HEK293 (cell line): ENCODE results near the gene MATN1.
A peak's percentile ranks its signal among the peaks of the same experiment; 100 is the strongest.

Experiments used
- CTCF ChIA-PET: fragments of 350-600 bp; formaldehyde crosslinking; extraction: SDS; loops from one replicate; lab custom pipeline; 2021; ENCODE audit warnings: antibody characterized with exemption; lab: Yijun Ruan, JAX
- POLR2A ChIA-PET: fragments of 300-600 bp; formaldehyde crosslinking; extraction: SDS; loops from one replicate; lab custom pipeline; 2020; ENCODE audit warnings: antibody characterized with exemption, inconsistent platforms; lab: Yijun Ruan, JAX
- H3K27ac ChIP-seq: fragments of 200-500 bp; sonication (Bioruptor generic); 2 replicates; pipeline ENCODE4 v1.5.1; 2014; ENCODE audit warnings: low read depth, low read length, control low read depth, inconsistent platforms; ENCODE audit errors: extremely low read depth
- H3K36me3 ChIP-seq, 2 experiments: fragments of 200-500 bp in 1 of 2; sonication (Bioruptor generic) in 1 of 2; 1 replicate in 1 of 2; 2 replicates in 1 of 2; pipeline ENCODE4 v1.5.1; 2014 to 2017; ENCODE audit warnings: inconsistent platforms in 2 of 2, low read length in 2 of 2; ENCODE audit not compliant: control insufficient read depth in 2 of 2, insufficient read depth in 1 of 2
- H3K4me1 ChIP-seq: fragments of 200-500 bp; sonication (Bioruptor generic); 2 replicates; pipeline ENCODE4 v1.5.1; 2014; ENCODE audit warnings: mild to moderate bottlenecking, low read length, inconsistent platforms; ENCODE audit not compliant: control insufficient read depth, insufficient read depth
- H3K4me3 ChIP-seq: 2 replicates; pipeline ENCODE4 v1.5.1; 2011; ENCODE audit warnings: low read depth, mild to moderate bottlenecking, control low read depth, low read length, moderate library complexity
- H3K9me3 ChIP-seq: fragments of 200-500 bp; sonication (Bioruptor generic); 2 replicates; pipeline ENCODE4 v1.5.1; 2014; ENCODE audit warnings: low read depth, low read length, inconsistent platforms; ENCODE audit not compliant: control insufficient read depth, insufficient read depth
- EGR2 ChIP-seq: fragments of 450-650 bp; formaldehyde crosslinking; IDR thresholded peaks from 2 replicates; pipeline ENCODE4 v1.5.1; 2016; ENCODE audit warnings: low read depth, missing biosample characterization, missing genetic modification characterization
- GLIS1 ChIP-seq: fragments of 450-650 bp; formaldehyde crosslinking; IDR thresholded peaks from 2 replicates; pipeline ENCODE4 v1.5.1; 2016; ENCODE audit warnings: missing biosample characterization, missing genetic modification characterization
- GLIS2 ChIP-seq: fragments of 450-650 bp; formaldehyde crosslinking; IDR thresholded peaks from 2 replicates; pipeline ENCODE4 v1.5.1; 2016; ENCODE audit warnings: missing biosample characterization, missing genetic modification characterization
- KLF8 ChIP-seq: fragments of 450-650 bp; formaldehyde crosslinking; IDR thresholded peaks from 2 replicates; pipeline ENCODE4 v1.5.1; 2016; ENCODE audit warnings: missing biosample characterization, missing genetic modification characterization
- REPIN1 ChIP-seq: fragments of 450-650 bp; formaldehyde crosslinking; IDR thresholded peaks from 2 replicates; pipeline ENCODE4 v1.5.1; 2017; ENCODE audit warnings: missing biosample characterization, missing genetic modification characterization, low read depth
- SCRT2 ChIP-seq: fragments of 450-650 bp; formaldehyde crosslinking; IDR thresholded peaks from 2 replicates; pipeline ENCODE4 v1.5.1; 2016; ENCODE audit warnings: missing biosample characterization, missing genetic modification characterization
- SP3 ChIP-seq: fragments of 450-650 bp; formaldehyde crosslinking; IDR thresholded peaks from 2 replicates; pipeline ENCODE4 v1.5.1; 2016; ENCODE audit warnings: missing biosample characterization, missing genetic modification characterization
- SP7 ChIP-seq: fragments of 450-650 bp; formaldehyde crosslinking; IDR thresholded peaks from 2 replicates; pipeline ENCODE4 v1.5.1; 2016; ENCODE audit warnings: missing biosample characterization, missing genetic modification characterization
- WT1 ChIP-seq: fragments of 450-650 bp; formaldehyde crosslinking; IDR thresholded peaks from 2 replicates; pipeline ENCODE4 v1.5.1; 2016; ENCODE audit warnings: missing biosample characterization, missing genetic modification characterization
- YY2 ChIP-seq: fragments of 450-650 bp; formaldehyde crosslinking; IDR thresholded peaks from 2 replicates; pipeline ENCODE4 v1.5.1; 2016; ENCODE audit warnings: missing biosample characterization, missing genetic modification characterization
- ZBTB17 ChIP-seq: fragments of 450-650 bp; formaldehyde crosslinking; IDR thresholded peaks from 2 replicates; pipeline ENCODE4 v1.5.1; 2016; ENCODE audit warnings: missing biosample characterization, missing genetic modification characterization
- ZBTB48 ChIP-seq: fragments of 450-650 bp; formaldehyde crosslinking; IDR thresholded peaks from 2 replicates; pipeline ENCODE4 v1.5.1; 2016; ENCODE audit warnings: missing biosample characterization, missing genetic modification characterization
- ZEB2 ChIP-seq: fragments of 450-650 bp; formaldehyde crosslinking; IDR thresholded peaks from 2 replicates; pipeline ENCODE4 v1.5.1; 2016; ENCODE audit warnings: missing biosample characterization, missing genetic modification characterization
- ZFHX2 ChIP-seq: fragments of 450-650 bp; formaldehyde crosslinking; conservative IDR thresholded peaks from 2 replicates; pipeline ENCODE4 v1.5.1; 2016; ENCODE audit warnings: missing biosample characterization, missing genetic modification characterization
- ZIC2 ChIP-seq: fragments of 450-650 bp; formaldehyde crosslinking; IDR thresholded peaks from 2 replicates; pipeline ENCODE4 v1.5.1; 2016; ENCODE audit warnings: missing biosample characterization, missing genetic modification characterization
- ZNF133 ChIP-seq: fragments of 450-650 bp; formaldehyde crosslinking; IDR thresholded peaks from 2 replicates; pipeline ENCODE4 v1.5.1; 2016; ENCODE audit warnings: missing biosample characterization, missing genetic modification characterization
- ZNF16 ChIP-seq: fragments of 450-650 bp; formaldehyde crosslinking; IDR thresholded peaks from 2 replicates; pipeline ENCODE4 v1.5.1; 2016; ENCODE audit warnings: low read depth, missing biosample characterization, missing genetic modification characterization
- ZNF169 ChIP-seq: fragments of 450-650 bp; formaldehyde crosslinking; IDR thresholded peaks from 2 replicates; pipeline ENCODE4 v1.5.1; 2016; ENCODE audit warnings: missing biosample characterization, missing genetic modification characterization
- ZNF223 ChIP-seq: fragments of 450-650 bp; formaldehyde crosslinking; IDR thresholded peaks from 2 replicates; pipeline ENCODE4 v1.5.1; 2016; ENCODE audit warnings: missing biosample characterization, missing genetic modification characterization
- ZNF23 ChIP-seq: fragments of 450-650 bp; formaldehyde crosslinking; IDR thresholded peaks from 2 replicates; pipeline ENCODE4 v1.5.1; 2016; ENCODE audit warnings: missing biosample characterization, missing genetic modification characterization, borderline replicate concordance
- ZNF335 ChIP-seq: fragments of 450-650 bp; formaldehyde crosslinking; conservative IDR thresholded peaks from 2 replicates; pipeline ENCODE4 v1.5.1; 2016; ENCODE audit warnings: missing biosample characterization, missing genetic modification characterization
- ZNF366 ChIP-seq: fragments of 450-650 bp; formaldehyde crosslinking; conservative IDR thresholded peaks from 2 replicates; pipeline ENCODE4 v1.5.1; 2016; ENCODE audit warnings: missing biosample characterization, missing genetic modification characterization
- ZNF394 ChIP-seq: fragments of 450-650 bp; formaldehyde crosslinking; IDR thresholded peaks from 2 replicates; pipeline ENCODE4 v1.5.1; 2016; ENCODE audit warnings: missing biosample characterization, missing genetic modification characterization, mild to moderate bottlenecking, moderate library complexity, borderline replicate concordance
- ZNF600 ChIP-seq: fragments of 450-650 bp; formaldehyde crosslinking; IDR thresholded peaks from 2 replicates; pipeline ENCODE4 v1.5.1; 2016; ENCODE audit warnings: missing biosample characterization, missing genetic modification characterization
- ZNF629 ChIP-seq: fragments of 450-650 bp; formaldehyde crosslinking; IDR thresholded peaks from 2 replicates; pipeline ENCODE4 v1.5.1; 2017; ENCODE audit warnings: missing biosample characterization, missing genetic modification characterization
- ZNF654 ChIP-seq: fragments of 450-650 bp; formaldehyde crosslinking; IDR thresholded peaks from 2 replicates; pipeline ENCODE4 v1.5.1; 2016; ENCODE audit warnings: low read depth, missing biosample characterization, missing genetic modification characterization
- ZNF785 ChIP-seq: fragments of 450-650 bp; formaldehyde crosslinking; IDR thresholded peaks from 2 replicates; pipeline ENCODE4 v1.5.1; 2016; ENCODE audit warnings: missing biosample characterization, missing genetic modification characterization
- TF ChIP-seq, protein P1 (sequence below): fragments of 450-650 bp; formaldehyde crosslinking; IDR thresholded peaks from 2 replicates; pipeline ENCODE4 v1.5.1; 2017; ENCODE audit warnings: missing biosample characterization, missing genetic modification characterization
- TF ChIP-seq, protein P2 (sequence below): fragments of 450-650 bp; formaldehyde crosslinking; IDR thresholded peaks from 2 replicates; pipeline ENCODE4 v1.5.1; 2016; ENCODE audit warnings: missing biosample characterization, missing genetic modification characterization
- TF ChIP-seq, protein P3 (sequence below): fragments of 450-650 bp; formaldehyde crosslinking; IDR thresholded peaks from 2 replicates; pipeline ENCODE4 v1.5.1; 2016; ENCODE audit warnings: missing biosample characterization, missing genetic modification characterization
- TF ChIP-seq, protein P4 (sequence below): fragments of 450-650 bp; formaldehyde crosslinking; IDR thresholded peaks from 2 replicates; pipeline ENCODE4 v1.5.1; 2017; ENCODE audit warnings: missing biosample characterization, missing genetic modification characterization

Gene MATN1

DNA sequence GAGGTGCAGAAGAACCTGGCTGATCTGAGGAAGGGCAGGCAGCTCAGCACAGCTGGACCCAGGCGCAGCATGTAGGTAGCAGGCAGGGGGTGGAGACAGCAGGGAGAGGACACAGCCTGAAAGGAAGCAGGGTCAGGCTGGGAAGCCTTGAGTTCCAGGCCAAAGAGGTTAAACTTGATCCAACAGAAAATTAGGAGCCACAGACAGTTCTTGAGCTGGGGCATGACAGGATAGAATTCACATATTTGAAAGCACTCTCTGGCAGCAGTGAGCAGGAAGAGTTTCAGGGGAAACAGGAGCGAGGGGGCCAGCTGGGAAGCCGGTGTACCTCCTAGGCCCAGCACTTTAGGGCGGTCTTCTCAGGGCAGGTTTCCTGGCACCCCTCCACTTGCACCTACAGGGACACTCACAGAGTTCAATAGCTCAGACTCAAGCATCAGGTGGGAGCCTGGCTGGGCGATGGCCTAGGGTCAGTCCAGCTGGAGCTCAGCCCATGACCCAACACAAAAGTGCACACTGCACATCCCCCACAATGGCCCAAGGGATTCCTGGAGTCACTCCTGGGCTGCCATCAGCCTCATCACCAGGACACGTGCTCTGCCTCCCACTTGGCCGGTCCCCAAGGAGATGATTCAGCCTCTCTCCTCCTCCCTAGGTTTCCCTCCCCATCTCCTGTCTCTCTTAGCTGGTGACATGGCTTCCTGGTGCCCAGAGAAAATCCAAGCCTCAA lies 22.7 kb downstream of the MATN1 start:
- POLR2A ChIA-PET = no interaction called here
- no peaks in the 10 kb centered on the region for H3K4me1 ChIP-seq
- H3K36me3 ChIP-seq = no peaks in the 10 kb centered on the region
- H3K4me3 ChIP-seq = no peak overlapping the region
- H3K9me3 ChIP-seq = no peaks in the 10 kb centered on the region
- no peak overlapping the region for H3K27ac ChIP-seq
- CTCF ChIA-PET = no interaction called here
- TF ChIP-seq SP3 (tag by site-specific recombination) (peak; percentile 47), GLIS2 (tag by site-specific recombination) (peak; percentile 36; the same call in 1 of the 2 replicates), ZIC2 (tag by site-specific recombination) (peak; percentile 42; the same call in 1 of the 2 replicates), ZNF223 (tag by site-specific recombination) (no peak), ZNF394 (tag by site-specific recombination) (no peak), ZFHX2 (tag by site-specific recombination) (peak; percentile 61), ZNF600 (tag by site-specific recombination) (peak; percentile 27; the same call in 1 of the 2 replicates), SP7 (tag by site-specific recombination) (peak; percentile 49; the same call in 1 of the 2 replicates), YY2 (tag by site-specific recombination) (no peak), ZNF366 (tag by site-specific recombination) (0 out of 2 replicates have a peak, but pooled peaks have one; percentile 17), ZBTB17 (tag by site-specific recombination) (no peak), KLF8 (tag by site-specific recombination) (0 out of 2 replicates have a peak, but pooled peaks have one; percentile 33), GLIS1 (tag by site-specific recombination) (peak; percentile 88), ZNF629 (tag by site-specific recombination) (0 out of 2 replicates have a peak, but pooled peaks have one; percentile 14), ZBTB48 (0 out of 2 replicates have a peak, but pooled peaks have one; percentile 31), ZEB2 (tag by site-specific recombination) (peak; percentile 50; the same call in 1 of the 2 replicates), ZNF23 (tag by site-specific recombination) (0 out of 2 replicates have a peak, but pooled peaks have one; percentile 41), ZNF169 (tag by site-specific recombination) (no peak), ZNF133 (tag by site-specific recombination) (no peak), ZNF654 (tag by site-specific recombination) (no peak), ZNF16 (tag by site-specific recombination) (peak; percentile 86), SCRT2 (tag by site-specific recombination) (peak; percentile 51; the same call in 1 of the 2 replicates), ZNF785 (tag by site-specific recombination) (no peak), ZNF335 (peak; percentile 36; the same call in 1 of the 2 replicates), REPIN1 (no peak), EGR2 (tag by site-specific recombination) (peak; percentile 36; the same call in 1 of the 2 replicates), WT1 (peak; percentile 88)
- TF ChIP-seq, protein P1, sequence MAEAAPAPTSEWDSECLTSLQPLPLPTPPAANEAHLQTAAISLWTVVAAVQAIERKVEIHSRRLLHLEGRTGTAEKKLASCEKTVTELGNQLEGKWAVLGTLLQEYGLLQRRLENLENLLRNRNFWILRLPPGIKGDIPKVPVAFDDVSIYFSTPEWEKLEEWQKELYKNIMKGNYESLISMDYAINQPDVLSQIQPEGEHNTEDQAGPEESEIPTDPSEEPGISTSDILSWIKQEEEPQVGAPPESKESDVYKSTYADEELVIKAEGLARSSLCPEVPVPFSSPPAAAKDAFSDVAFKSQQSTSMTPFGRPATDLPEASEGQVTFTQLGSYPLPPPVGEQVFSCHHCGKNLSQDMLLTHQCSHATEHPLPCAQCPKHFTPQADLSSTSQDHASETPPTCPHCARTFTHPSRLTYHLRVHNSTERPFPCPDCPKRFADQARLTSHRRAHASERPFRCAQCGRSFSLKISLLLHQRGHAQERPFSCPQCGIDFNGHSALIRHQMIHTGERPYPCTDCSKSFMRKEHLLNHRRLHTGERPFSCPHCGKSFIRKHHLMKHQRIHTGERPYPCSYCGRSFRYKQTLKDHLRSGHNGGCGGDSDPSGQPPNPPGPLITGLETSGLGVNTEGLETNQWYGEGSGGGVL (tag by site-specific recombination) = peak; percentile 55
- TF ChIP-seq, protein P2, sequence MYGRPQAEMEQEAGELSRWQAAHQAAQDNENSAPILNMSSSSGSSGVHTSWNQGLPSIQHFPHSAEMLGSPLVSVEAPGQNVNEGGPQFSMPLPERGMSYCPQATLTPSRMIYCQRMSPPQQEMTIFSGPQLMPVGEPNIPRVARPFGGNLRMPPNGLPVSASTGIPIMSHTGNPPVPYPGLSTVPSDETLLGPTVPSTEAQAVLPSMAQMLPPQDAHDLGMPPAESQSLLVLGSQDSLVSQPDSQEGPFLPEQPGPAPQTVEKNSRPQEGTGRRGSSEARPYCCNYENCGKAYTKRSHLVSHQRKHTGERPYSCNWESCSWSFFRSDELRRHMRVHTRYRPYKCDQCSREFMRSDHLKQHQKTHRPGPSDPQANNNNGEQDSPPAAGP = peak; percentile 79
- TF ChIP-seq, protein P3, sequence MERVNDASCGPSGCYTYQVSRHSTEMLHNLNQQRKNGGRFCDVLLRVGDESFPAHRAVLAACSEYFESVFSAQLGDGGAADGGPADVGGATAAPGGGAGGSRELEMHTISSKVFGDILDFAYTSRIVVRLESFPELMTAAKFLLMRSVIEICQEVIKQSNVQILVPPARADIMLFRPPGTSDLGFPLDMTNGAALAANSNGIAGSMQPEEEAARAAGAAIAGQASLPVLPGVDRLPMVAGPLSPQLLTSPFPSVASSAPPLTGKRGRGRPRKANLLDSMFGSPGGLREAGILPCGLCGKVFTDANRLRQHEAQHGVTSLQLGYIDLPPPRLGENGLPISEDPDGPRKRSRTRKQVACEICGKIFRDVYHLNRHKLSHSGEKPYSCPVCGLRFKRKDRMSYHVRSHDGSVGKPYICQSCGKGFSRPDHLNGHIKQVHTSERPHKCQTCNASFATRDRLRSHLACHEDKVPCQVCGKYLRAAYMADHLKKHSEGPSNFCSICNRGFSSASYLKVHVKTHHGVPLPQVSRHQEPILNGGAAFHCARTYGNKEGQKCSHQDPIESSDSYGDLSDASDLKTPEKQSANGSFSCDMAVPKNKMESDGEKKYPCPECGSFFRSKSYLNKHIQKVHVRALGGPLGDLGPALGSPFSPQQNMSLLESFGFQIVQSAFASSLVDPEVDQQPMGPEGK (tag by site-specific recombination) = peak; percentile 55; the same call in 1 of the 2 replicates
- TF ChIP-seq, protein P4, sequence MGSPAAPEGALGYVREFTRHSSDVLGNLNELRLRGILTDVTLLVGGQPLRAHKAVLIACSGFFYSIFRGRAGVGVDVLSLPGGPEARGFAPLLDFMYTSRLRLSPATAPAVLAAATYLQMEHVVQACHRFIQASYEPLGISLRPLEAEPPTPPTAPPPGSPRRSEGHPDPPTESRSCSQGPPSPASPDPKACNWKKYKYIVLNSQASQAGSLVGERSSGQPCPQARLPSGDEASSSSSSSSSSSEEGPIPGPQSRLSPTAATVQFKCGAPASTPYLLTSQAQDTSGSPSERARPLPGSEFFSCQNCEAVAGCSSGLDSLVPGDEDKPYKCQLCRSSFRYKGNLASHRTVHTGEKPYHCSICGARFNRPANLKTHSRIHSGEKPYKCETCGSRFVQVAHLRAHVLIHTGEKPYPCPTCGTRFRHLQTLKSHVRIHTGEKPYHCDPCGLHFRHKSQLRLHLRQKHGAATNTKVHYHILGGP (tag by site-specific recombination) = 0 out of 2 replicates have a peak, but pooled peaks have one; percentile 11
